NB4 (cell line): ENCODE results near the gene RBM34.

Experiments
- DNase-seq: peaks from one replicate; pipeline ENCODE4 v3.0.0; 2010; ENCODE audit warnings: low read depth
- H3K4me3 ChIP-seq: one replicate; pipeline ENCODE4 v1.5.1; 2011; ENCODE audit warnings: mild to moderate bottlenecking, low read depth, low read length, moderate library complexity
- MYC ChIP-seq: IDR thresholded peaks from 2 replicates; pipeline ENCODE4 v1.6.1; 2011; ENCODE audit warnings: low read depth, low read length
- POLR2A ChIP-seq: IDR thresholded peaks from 2 replicates; pipeline ENCODE4 v1.6.1; 2011; ENCODE audit warnings: mild to moderate bottlenecking; ENCODE audit not compliant: insufficient read length; ENCODE audit errors: extremely low read depth
- TF ChIP-seq, protein P1 (sequence below): IDR thresholded peaks from 2 replicates; pipeline ENCODE4 v1.6.1; 2011; ENCODE audit warnings: low read depth, low read length
- TF ChIP-seq, protein P2 (sequence below): IDR thresholded peaks from one replicate; pipeline ENCODE4 v1.5.1; 2012; ENCODE audit warnings: low read depth, low read length

RBM34 gene

GRCh38 chr1:235157150-235157549, 3.9 kb downstream of the RBM34 start:
- TF ChIP-seq POLR2A: no peak
- no peak overlapping the region for H3K4me3 ChIP-seq
- DNase-seq: no peak

- TF ChIP-seq, protein P1, sequence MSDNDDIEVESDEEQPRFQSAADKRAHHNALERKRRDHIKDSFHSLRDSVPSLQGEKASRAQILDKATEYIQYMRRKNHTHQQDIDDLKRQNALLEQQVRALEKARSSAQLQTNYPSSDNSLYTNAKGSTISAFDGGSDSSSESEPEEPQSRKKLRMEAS: no peak
- TF ChIP-seq, protein P2, sequence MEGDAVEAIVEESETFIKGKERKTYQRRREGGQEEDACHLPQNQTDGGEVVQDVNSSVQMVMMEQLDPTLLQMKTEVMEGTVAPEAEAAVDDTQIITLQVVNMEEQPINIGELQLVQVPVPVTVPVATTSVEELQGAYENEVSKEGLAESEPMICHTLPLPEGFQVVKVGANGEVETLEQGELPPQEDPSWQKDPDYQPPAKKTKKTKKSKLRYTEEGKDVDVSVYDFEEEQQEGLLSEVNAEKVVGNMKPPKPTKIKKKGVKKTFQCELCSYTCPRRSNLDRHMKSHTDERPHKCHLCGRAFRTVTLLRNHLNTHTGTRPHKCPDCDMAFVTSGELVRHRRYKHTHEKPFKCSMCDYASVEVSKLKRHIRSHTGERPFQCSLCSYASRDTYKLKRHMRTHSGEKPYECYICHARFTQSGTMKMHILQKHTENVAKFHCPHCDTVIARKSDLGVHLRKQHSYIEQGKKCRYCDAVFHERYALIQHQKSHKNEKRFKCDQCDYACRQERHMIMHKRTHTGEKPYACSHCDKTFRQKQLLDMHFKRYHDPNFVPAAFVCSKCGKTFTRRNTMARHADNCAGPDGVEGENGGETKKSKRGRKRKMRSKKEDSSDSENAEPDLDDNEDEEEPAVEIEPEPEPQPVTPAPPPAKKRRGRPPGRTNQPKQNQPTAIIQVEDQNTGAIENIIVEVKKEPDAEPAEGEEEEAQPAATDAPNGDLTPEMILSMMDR: no peak
- TF ChIP-seq POLR2A (no peak), MYC (no peak)
- no peak overlapping the region for H3K4me3 ChIP-seq
- no peak for DNase-seq
These were observed 4.3 kb downstream of the RBM34 start for GRCh38 chr1:235156740-235157139.

GRCh38 chr1:235156265-235156664, 4.8 kb downstream of the RBM34 start:
- TF ChIP-seq, protein P1: no peak
- DNase-seq: no peak
- no peak overlapping the region for H3K4me3 ChIP-seq

DNA sequence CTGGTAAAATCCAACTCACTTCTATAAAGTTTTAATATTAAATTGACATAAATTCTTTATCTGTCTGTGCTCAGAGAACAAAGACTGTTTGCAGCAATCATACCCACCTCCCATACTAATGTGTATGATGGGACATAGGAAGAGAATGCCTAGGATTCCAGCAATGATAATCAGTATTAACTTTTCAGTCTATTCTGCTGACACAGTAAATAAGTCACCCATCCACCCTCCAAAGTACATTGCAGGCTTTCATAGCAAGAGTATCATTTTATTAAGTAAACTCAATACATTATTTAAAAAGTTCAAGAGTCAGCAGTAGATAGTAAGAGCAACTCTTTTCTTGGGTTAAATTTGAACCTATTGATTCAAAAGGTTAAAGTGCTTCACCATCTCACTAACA, 8.8 kb downstream of the RBM34 start:
- H3K4me3 ChIP-seq: no peak overlapping the region
- TF ChIP-seq, protein P1: no peak
- no peak for DNase-seq

DNA sequence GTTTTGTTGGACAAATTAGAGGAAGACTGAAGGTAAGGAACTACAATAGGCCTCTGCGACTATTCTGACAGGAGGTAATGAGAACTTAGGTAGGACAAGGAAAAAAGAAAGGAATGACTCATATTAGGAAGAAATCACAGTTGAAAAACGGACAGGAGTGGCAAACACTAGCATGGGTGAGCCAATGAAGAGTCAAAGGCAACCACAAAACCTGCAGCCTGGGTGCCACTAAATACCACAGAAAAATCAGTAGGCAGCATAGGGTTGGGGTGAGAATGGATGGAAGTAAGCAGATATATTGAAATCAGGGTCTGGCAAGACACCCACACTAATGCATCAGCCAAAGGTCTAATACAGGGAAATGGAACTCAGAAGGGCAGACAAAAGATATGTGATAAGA, 10.0 kb downstream of the RBM34 start:
- DNase-seq: no peak
- H3K4me3 ChIP-seq: no peak overlapping the region
- TF ChIP-seq, protein P2: no peak
- TF ChIP-seq MYC: no peak

GRCh38 chr1:235149824-235150223, 11.2 kb downstream of the RBM34 start:
- TF ChIP-seq, protein P2: no peak
- no peak for TF ChIP-seq MYC
- TF ChIP-seq, protein P1: no peak
- no peak for TF ChIP-seq POLR2A
- no peak overlapping the region for H3K4me3 ChIP-seq
- no peak for DNase-seq

DNA sequence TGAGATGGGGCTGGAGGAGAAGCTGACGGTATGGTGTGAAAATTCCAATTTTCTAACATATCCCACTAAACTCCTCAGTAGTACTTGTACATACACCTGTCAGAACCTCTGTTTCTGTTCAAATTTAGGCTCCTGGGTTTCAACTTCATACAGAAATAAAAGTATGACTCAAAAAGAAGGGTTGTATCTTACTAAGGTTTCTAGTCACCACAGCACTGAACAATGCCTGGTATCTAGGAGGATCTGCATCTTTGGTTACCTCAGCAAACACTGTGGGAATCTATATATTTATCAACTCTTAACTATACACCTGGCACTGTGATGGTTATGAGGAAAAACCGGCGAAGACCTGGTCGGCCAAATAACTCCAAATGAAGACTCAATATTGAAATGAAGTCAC, 13.8 kb downstream of the RBM34 start:
- H3K4me3 ChIP-seq: no peak overlapping the region
- DNase-seq: no peak
- TF ChIP-seq MYC: no peak
- no peak for TF ChIP-seq POLR2A
- TF ChIP-seq, protein P2: no peak
- TF ChIP-seq, protein P1: no peak
